CD4-positive, alpha-beta T cell (primary cell): ENCODE results near the gene VASP. TPM values are rescaled to one million over a fixed set of nuclear protein-coding genes. Genes with fewer than 3 reads are reported as not detected.

Source experiments
- ATAC-seq: fragments of 200-7000 bp; cut with Tn5 transposase; one replicate; pipeline ENCODE4 v1.10.0; 2022; ENCODE audit warnings: mild to moderate bottlenecking; ENCODE audit not compliant: poor library complexity
- CTCF ChIA-PET: fragments of 350-600 bp; sonication (Branson Sonifier 250); formaldehyde crosslinking; loops from one replicate; lab custom pipeline; 2021; ENCODE audit warnings: antibody characterized with exemption, inconsistent platforms; lab: Charles Lee
- POLR2A ChIA-PET: fragments of 350-600 bp; sonication (Branson Sonifier 250); formaldehyde crosslinking; loops from one replicate; lab custom pipeline; 2021; ENCODE audit warnings: antibody characterized with exemption, inconsistent platforms; lab: Charles Lee
- DNase-seq, 14 experiments: peaks; one replicate each; pipeline ENCODE4 v3.0.0-alpha.2; 2013 to 2020; ENCODE audit warnings: mixed read lengths in 2 of 14
- H3K27ac ChIP-seq, 2 donors: one replicate each; pipeline versions ENCODE4 v1.5.1 to v1.7.0; 2013; ENCODE audit warnings: low read length in 2 of 2, low read depth in 1 of 2, mild to moderate bottlenecking in 1 of 2
- H3K27me3 ChIP-seq, 2 experiments: 1 replicate in 1 of 2; 2 replicates in 1 of 2; pipeline versions ENCODE4 v1.6.1 to v1.7.0; 2013; ENCODE audit warnings: low read length in 2 of 2, control low read depth in 1 of 2, mild to moderate bottlenecking in 1 of 2, moderate library complexity in 1 of 2; ENCODE audit not compliant: insufficient read depth in 2 of 2, control insufficient read depth in 1 of 2
- H3K36me3 ChIP-seq: one replicate; pipeline ENCODE4 v1.6.1; 2013; ENCODE audit warnings: low read length, control low read depth; ENCODE audit not compliant: insufficient read depth
- H3K4me1 ChIP-seq: one replicate; pipeline ENCODE4 v1.6.1; 2013; ENCODE audit warnings: low read length, control low read depth; ENCODE audit not compliant: insufficient read depth
- H3K4me3 ChIP-seq: one replicate; pipeline ENCODE4 v1.5.1; 2013; ENCODE audit warnings: mild to moderate bottlenecking, low read length, moderate library complexity
- H3K9me3 ChIP-seq, 2 experiments: 1 replicate in 1 of 2; 2 replicates in 1 of 2; pipeline versions ENCODE4 v1.6.1 to v1.7.0; 2013; ENCODE audit warnings: low read length in 2 of 2, mild to moderate bottlenecking in 2 of 2, control low read depth in 1 of 2, moderate library complexity in 1 of 2; ENCODE audit not compliant: control insufficient read depth in 1 of 2, insufficient read depth in 1 of 2
- H3K27ac Mint-ChIP-seq: one replicate; pipeline ENCODE4 v1.8.0; 2020; ENCODE audit warnings: mixed read lengths
- H3K27me3 Mint-ChIP-seq: one replicate; pipeline ENCODE4 v1.8.0; 2021; ENCODE audit warnings: mixed read lengths
- H3K36me3 Mint-ChIP-seq: one replicate; pipeline ENCODE4 v1.8.0; 2021; ENCODE audit warnings: low read depth, mixed read lengths
- H3K4me1 Mint-ChIP-seq: one replicate; pipeline ENCODE4 v1.8.0; 2021; ENCODE audit warnings: low read depth, mixed read lengths
- H3K4me3 Mint-ChIP-seq: one replicate; pipeline ENCODE4 v1.8.0; 2020; ENCODE audit warnings: mild to moderate bottlenecking, mixed read lengths
- H3K9me3 Mint-ChIP-seq: one replicate; pipeline ENCODE4 v1.8.0; 2020; ENCODE audit warnings: mixed read lengths
- intact Hi-C, 2 experiments: fragments of 100-400 bp; cut with DNase I in 1 of 2; cut with micrococcal nuclease in 1 of 2; formaldehyde crosslinking; loops; one replicate each; pipeline versions ENCODE4 v1.15.1 to v1.9.0; 2023 to 2025; cut with DNase I, micrococcal nuclease
- total RNA-seq, 174 experiments: library from RNA in 2 of 174; stranded (reverse) in 2 of 174; gene quantifications; one replicate each; pipeline ENCODE4 v1.2.3 and lab custom pipeline; 2021 to 2026
- TF ChIP-seq, protein P1 (sequence below): fragments of 200-600 bp; IDR thresholded peaks from one replicate; pipeline ENCODE4 v1.8.0; 2022; ENCODE audit warnings: antibody characterized with exemption, mild to moderate bottlenecking

VASP gene
- total RNA-seq, 2 experiments from 2014 or later = 49.9 to 55.5 TPM

DNA sequence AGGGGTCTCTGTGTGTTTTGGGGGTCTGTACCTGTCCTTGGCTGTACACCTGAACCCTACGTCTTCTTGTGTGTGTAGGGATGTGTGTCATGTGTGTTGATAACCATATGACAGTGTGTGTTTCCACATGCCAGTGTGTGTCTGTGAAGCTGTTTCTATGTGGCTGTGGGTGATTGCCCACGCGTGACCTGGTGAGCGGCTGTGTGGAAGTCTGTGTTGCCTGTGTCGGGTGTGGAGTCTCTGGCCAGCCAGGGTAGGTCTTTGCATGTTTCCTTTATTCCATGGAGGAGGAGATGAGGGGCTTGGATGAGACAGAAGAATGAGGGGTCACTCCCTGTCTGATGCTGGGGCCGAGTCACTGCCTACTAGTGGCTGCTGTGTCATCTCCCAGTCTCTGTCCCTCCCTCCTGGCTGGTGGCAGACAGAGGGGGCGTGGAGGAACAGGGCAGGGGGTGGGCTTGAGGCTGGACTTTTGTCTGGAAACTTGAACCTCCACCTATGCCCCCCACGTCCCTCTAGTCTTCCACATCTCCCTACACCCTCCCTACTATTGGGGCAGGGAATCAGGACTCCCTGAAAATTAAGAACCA, 42.3 kb upstream of the VASP start:
- POLR2A ChIA-PET = no interaction called here
- Mint-ChIP-seq H3K4me1 (peaks cover 19% of the 10 kb centered on the region), H3K9me3 (no peaks in the 10 kb centered on the region), H3K4me3 (no peak overlapping the region), H3K36me3 (peaks cover 25% of the 10 kb centered on the region), H3K27ac (no peak overlapping the region), H3K27me3 (peaks cover 4% of the 10 kb centered on the region)
- Histone ChIP-seq H3K27ac (no peak overlapping the region), H3K9me3 (no peaks in the 10 kb centered on the region), H3K36me3 (peaks cover 8% of the 10 kb centered on the region), H3K4me1 (peaks cover 16% of the 10 kb centered on the region), H3K4me3 (no peak overlapping the region), H3K27me3 (no peaks in the 10 kb centered on the region)
- no peak for DNase-seq
- TF ChIP-seq, protein P1, sequence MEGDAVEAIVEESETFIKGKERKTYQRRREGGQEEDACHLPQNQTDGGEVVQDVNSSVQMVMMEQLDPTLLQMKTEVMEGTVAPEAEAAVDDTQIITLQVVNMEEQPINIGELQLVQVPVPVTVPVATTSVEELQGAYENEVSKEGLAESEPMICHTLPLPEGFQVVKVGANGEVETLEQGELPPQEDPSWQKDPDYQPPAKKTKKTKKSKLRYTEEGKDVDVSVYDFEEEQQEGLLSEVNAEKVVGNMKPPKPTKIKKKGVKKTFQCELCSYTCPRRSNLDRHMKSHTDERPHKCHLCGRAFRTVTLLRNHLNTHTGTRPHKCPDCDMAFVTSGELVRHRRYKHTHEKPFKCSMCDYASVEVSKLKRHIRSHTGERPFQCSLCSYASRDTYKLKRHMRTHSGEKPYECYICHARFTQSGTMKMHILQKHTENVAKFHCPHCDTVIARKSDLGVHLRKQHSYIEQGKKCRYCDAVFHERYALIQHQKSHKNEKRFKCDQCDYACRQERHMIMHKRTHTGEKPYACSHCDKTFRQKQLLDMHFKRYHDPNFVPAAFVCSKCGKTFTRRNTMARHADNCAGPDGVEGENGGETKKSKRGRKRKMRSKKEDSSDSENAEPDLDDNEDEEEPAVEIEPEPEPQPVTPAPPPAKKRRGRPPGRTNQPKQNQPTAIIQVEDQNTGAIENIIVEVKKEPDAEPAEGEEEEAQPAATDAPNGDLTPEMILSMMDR = no peak
- CTCF ChIA-PET = interaction anchor here (1.3 kb wide), 1 partner anchor 19 kb away, joined by 5 read pairs; no protein-coding TSS in a partner anchor
- intact Hi-C loops = loop anchor here in 1 of 2 experiments (1.0 kb wide), 1 partner anchor 9 kb away; no protein-coding TSS in a partner anchor
- ATAC-seq = no peak

DNA sequence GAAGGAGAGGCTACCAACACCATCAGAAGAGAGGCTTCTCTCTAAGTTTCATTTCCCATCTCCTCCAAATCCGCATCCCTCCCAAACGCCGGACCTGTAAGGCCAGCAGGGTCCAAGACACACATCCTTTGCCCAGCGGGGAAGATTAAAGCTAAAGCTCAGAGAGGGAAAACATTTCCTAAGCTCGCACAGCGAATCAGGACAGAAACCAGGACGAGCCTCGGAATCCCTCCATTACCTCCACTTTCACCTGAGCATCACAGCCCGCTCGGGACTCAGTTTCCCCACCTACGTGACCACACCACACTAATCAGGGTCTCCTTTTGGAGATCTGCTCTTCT, 40.2 kb upstream of the VASP start:
- no peak for DNase-seq
- H3K27me3 Mint-ChIP-seq = peaks cover 11% of the 10 kb centered on the region
- peak overlapping the region; percentile 96 for H3K4me3 Mint-ChIP-seq
- peaks cover 29% of the 10 kb centered on the region for H3K4me1 Mint-ChIP-seq
- ChIA-PET CTCF (interaction anchor here (1.5 to 7.1 kb wide), 5 partner anchors 10 to 175 kb away, joined by 6 to 128 read pairs (median 7); no protein-coding TSS in a partner anchor), POLR2A (interaction anchor here (0.6 to 4.9 kb wide), 8 partner anchors 11 to 303 kb away, joined by 3 to 119 read pairs (median 5); partner anchors contain the start of gene OPA3)
- H3K27ac Mint-ChIP-seq = peak overlapping the region; percentile 98
- Histone ChIP-seq H3K36me3 (peaks cover 30% of the 10 kb centered on the region), H3K4me3 (peak overlapping the region; percentile 94), H3K27ac (peak overlapping the region; percentile 96 to 99), H3K4me1 (peaks cover 32% of the 10 kb centered on the region), H3K9me3 (no peaks in the 10 kb centered on the region), H3K27me3 (peaks cover 0 to 1% of the 10 kb centered on the region in 2 experiments)
- no peaks in the 10 kb centered on the region for H3K9me3 Mint-ChIP-seq
- intact Hi-C loops = loop anchor here (1.0 kb wide), 1 partner anchor 16 kb away; no protein-coding TSS in a partner anchor
- TF ChIP-seq, protein P1 = no peak
- ATAC-seq = no peak
- peaks cover 25% of the 10 kb centered on the region for H3K36me3 Mint-ChIP-seq

DNA sequence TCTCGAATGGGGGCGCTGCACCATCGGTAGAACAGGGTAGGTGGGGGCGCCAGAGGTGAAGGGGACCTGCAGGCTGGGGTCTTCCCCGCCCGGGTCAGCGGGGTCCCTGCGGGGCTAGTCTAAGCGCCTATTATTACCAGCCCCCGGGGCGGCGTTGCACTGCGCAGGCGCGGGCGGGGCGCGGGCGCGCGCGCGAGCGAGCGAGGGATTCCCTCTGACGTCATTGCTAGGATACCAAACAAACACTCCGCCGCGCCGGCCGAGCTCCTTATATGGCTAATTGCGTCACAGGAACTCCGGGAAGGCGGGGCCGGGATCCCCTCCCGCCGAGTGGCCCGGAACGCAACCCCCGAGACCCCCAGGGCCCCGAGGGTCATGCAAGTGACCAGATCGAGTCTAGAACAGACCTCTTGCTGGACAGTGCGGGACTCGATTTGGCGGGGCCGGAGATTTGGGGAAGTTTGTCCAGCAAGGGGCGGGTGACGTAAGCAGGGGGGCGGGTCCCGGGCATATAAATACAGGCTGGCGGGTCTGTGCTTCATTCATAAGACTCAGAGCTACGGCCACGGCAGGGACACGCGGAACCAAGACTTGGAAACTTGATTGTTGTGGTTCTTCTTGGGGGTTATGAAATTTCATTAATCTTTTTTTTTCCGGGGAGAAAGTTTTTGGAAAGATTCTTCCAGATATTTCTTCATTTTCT, 39.7 kb upstream of the VASP start, which contains the start of gene FOSB:
Gene FOSB, plus strand, starts transcription at position 541 of the 703 bp plus-strand sequence. CDS start 591 bp downstream, outside the sequence.
- intact Hi-C loops = loop anchor here (1.0 kb wide), 1 partner anchor 16 kb away; no protein-coding TSS in a partner anchor
- Mint-ChIP-seq H3K36me3 (peaks cover 26% of the 10 kb centered on the region), H3K27ac (peak within 1 kb of the TSS; percentile 98), H3K27me3 (peaks cover 16% of the 10 kb centered on the region), H3K4me1 (peaks cover 31% of the 10 kb centered on the region), H3K9me3 (no peaks in the 10 kb centered on the region), H3K4me3 (peak within 1 kb of the TSS; percentile 96)
- TF ChIP-seq, protein P1 = no peak
- H3K36me3 ChIP-seq = peaks cover 34% of the 10 kb centered on the region
- ChIA-PET POLR2A (interaction anchor here (0.6 to 4.9 kb wide), 14 partner anchors 11 to 302 kb away, joined by 3 to 119 read pairs (median 4); partner anchors contain the start of genes OPA3, QPCTL and SNRPD2), CTCF (interaction anchor here (0.9 to 7.1 kb wide), 8 partner anchors 10 to 175 kb away, joined by 3 to 128 read pairs (median 6); no protein-coding TSS in a partner anchor)
- ATAC-seq (peak; percentile 17), DNase-seq (peak; percentile 88 to 98 (median 94))
- peak within 1 kb of the TSS; percentile 94 for H3K4me3 ChIP-seq
- H3K27ac ChIP-seq = peak within 1 kb of the TSS; percentile 96 to 99
- H3K27me3 ChIP-seq = peaks cover 0 to 6% of the 10 kb centered on the region in 2 experiments
- H3K4me1 ChIP-seq = peaks cover 34% of the 10 kb centered on the region
- no peaks in the 10 kb centered on the region for H3K9me3 ChIP-seq
